ENCODE measurements around the gene CDH22.

- TF ChIP-seq REST (IDR thresholded peaks at IDR 0.05; ENCODE audit: low read depth) = no peak
- no peak for TF ChIP-seq YY1 (IDR thresholded peaks at IDR 0.05; ENCODE audit: low read depth)
- TF ChIP-seq TCF12 (IDR thresholded peaks at IDR 0.05; ENCODE audit: low read depth) = no peak
- no peak for TF ChIP-seq FOXM1 (IDR thresholded peaks at IDR 0.05; ENCODE audit: borderline replicate concordance, low read depth)
- no peak for TF ChIP-seq MAX (IDR thresholded peaks at IDR 0.05)
- no peak for TF ChIP-seq TEAD4 (IDR thresholded peaks at IDR 0.05)
- no peak for TF ChIP-seq TAF1 (IDR thresholded peaks at IDR 0.05; ENCODE audit: low read depth)
- no peak for TF ChIP-seq ZBTB7A (IDR thresholded peaks at IDR 0.05; ENCODE audit: low read depth)
- no peak for TF ChIP-seq EP300 (IDR thresholded peaks at IDR 0.05; ENCODE audit: borderline replicate concordance)
- TF ChIP-seq CEBPB (IDR thresholded peaks at IDR 0.05) = no peak
- TF ChIP-seq RAD21 (IDR thresholded peaks at IDR 0.05; ENCODE audit: low read depth) = no peak
- no peak for TF ChIP-seq NFIC (IDR thresholded peaks at IDR 0.05)
These were observed 95.4 kb downstream of the CDH22 start for GRCh38 chr20:46212876-46213275.
